Activated T-helper 1 cell treated with anti-CD3 and anti-CD28 coated beads, Interleukin-12 subunit alpha, Interleukin-12 subunit beta, Interleukin-2, Interleukin-4 antibody, amounts not matched to agents 30 ng/mL and 10 ng/mL and 1 ng/mL, durations not matched to agents 14 hours and 24 hours and 36 hours (primary cell): Measurements from ENCODE around the gene AKNA. TPM values are rescaled to one million over a fixed set of nuclear protein-coding genes. Genes with fewer than 3 reads are reported as not detected.

Experiments
- DNase-seq: peaks from one replicate; pipeline ENCODE4 v3.0.0; 2021; ENCODE audit warnings: low spot score
- H3K27ac Mint-ChIP-seq: one replicate; pipeline ENCODE4 v1.8.0; 2021; ENCODE audit warnings: mild to moderate bottlenecking, mixed read lengths
- H3K27me3 Mint-ChIP-seq: one replicate; pipeline ENCODE4 v1.8.0; 2022; ENCODE audit warnings: mild to moderate bottlenecking, moderate library complexity, mixed read lengths; ENCODE audit not compliant: insufficient read depth
- H3K36me3 Mint-ChIP-seq: one replicate; pipeline ENCODE4 v1.8.0; 2021; ENCODE audit warnings: low read depth, mixed read lengths
- H3K4me1 Mint-ChIP-seq: one replicate; pipeline ENCODE4 v1.8.0; 2021; ENCODE audit warnings: low read depth, mixed read lengths
- H3K4me3 Mint-ChIP-seq: one replicate; pipeline ENCODE4 v1.8.0; 2021; ENCODE audit warnings: mild to moderate bottlenecking, moderate library complexity, mixed read lengths
- H3K9me3 Mint-ChIP-seq: one replicate; pipeline ENCODE4 v1.8.0; 2021; ENCODE audit warnings: mixed read lengths
- intact Hi-C: fragments of 100-400 bp; cut with micrococcal nuclease; formaldehyde crosslinking; loops from one replicate; pipeline ENCODE4 v1.15.1; 2024
- total RNA-seq: library from RNA; stranded (reverse); gene quantifications from 2 replicates; pipeline ENCODE4 v1.2.3, GENCODE V29; 2022

AKNA gene
- total RNA-seq, 1 donor from 2014 or later: 178 TPM

GRCh38 chr9:114310471-114311450 is 77.0 kb downstream of the AKNA start:
- DNase-seq: no peak
- Mint-ChIP-seq H3K9me3 (no peaks in the 10 kb centered on the region), H3K27me3 (peaks cover 2% of the 10 kb centered on the region), H3K27ac (no peak overlapping the region), H3K4me3 (no peak overlapping the region), H3K36me3 (no peaks in the 10 kb centered on the region), H3K4me1 (no peaks in the 10 kb centered on the region)
- intact Hi-C loops: no loop called here

GRCh38 chr9:114309096-114309495 is 78.7 kb downstream of the AKNA start:
- no peak overlapping the region for H3K27ac Mint-ChIP-seq
- intact Hi-C loops: no loop called here
- H3K36me3 Mint-ChIP-seq: no peaks in the 10 kb centered on the region
- peaks cover 2% of the 10 kb centered on the region for H3K27me3 Mint-ChIP-seq
- H3K9me3 Mint-ChIP-seq: no peaks in the 10 kb centered on the region
- H3K4me1 Mint-ChIP-seq: no peaks in the 10 kb centered on the region
- H3K4me3 Mint-ChIP-seq: no peak overlapping the region
- DNase-seq: no peak

GRCh38 chr9:114308361-114308950 is 79.3 kb downstream of the AKNA start:
- no peaks in the 10 kb centered on the region for H3K36me3 Mint-ChIP-seq
- H3K9me3 Mint-ChIP-seq: no peaks in the 10 kb centered on the region
- intact Hi-C loops: no loop called here

GRCh38 chr9:114307899-114308267 is 79.9 kb downstream of the AKNA start:
- no peaks in the 10 kb centered on the region for H3K4me1 Mint-ChIP-seq
- no peaks in the 10 kb centered on the region for H3K9me3 Mint-ChIP-seq
- H3K27me3 Mint-ChIP-seq: peaks cover 2% of the 10 kb centered on the region
- intact Hi-C loops: no loop called here
- H3K27ac Mint-ChIP-seq: no peak overlapping the region
- H3K4me3 Mint-ChIP-seq: no peak overlapping the region
- no peaks in the 10 kb centered on the region for H3K36me3 Mint-ChIP-seq
- DNase-seq: no peak

More at GRCh38 chr9:114308361-114308950, 79.3 kb downstream of the AKNA start:
- H3K27ac Mint-ChIP-seq: no peak overlapping the region
- peaks cover 2% of the 10 kb centered on the region for H3K27me3 Mint-ChIP-seq
- H3K4me1 Mint-ChIP-seq: no peaks in the 10 kb centered on the region
- no peak overlapping the region for H3K4me3 Mint-ChIP-seq
- DNase-seq: no peak

- no peak for DNase-seq
- intact Hi-C loops: loop anchor here (1.0 kb wide), 2 partner anchors 196 to 222 kb away; no protein-coding TSS in a partner anchor
- no peak overlapping the region for H3K4me3 Mint-ChIP-seq
- H3K27me3 Mint-ChIP-seq: no peaks in the 10 kb centered on the region
- H3K4me1 Mint-ChIP-seq: no peaks in the 10 kb centered on the region
- no peaks in the 10 kb centered on the region for H3K9me3 Mint-ChIP-seq
- no peaks in the 10 kb centered on the region for H3K36me3 Mint-ChIP-seq
- H3K27ac Mint-ChIP-seq: no peak overlapping the region
Measured at GRCh38 chr9:114304416-114305188, 83.2 kb downstream of the AKNA start.

- intact Hi-C loops: no loop called here
- Mint-ChIP-seq H3K27ac (no peak overlapping the region), H3K4me3 (no peak overlapping the region), H3K4me1 (no peaks in the 10 kb centered on the region), H3K9me3 (no peaks in the 10 kb centered on the region), H3K27me3 (no peaks in the 10 kb centered on the region), H3K36me3 (no peaks in the 10 kb centered on the region)
- no peak for DNase-seq
Measured at GRCh38 chr9:114303977-114304376, 83.8 kb downstream of the AKNA start.

GRCh38 chr9:114303571-114303970 is 84.2 kb downstream of the AKNA start:
- no peak overlapping the region for H3K4me3 Mint-ChIP-seq
- no peaks in the 10 kb centered on the region for H3K4me1 Mint-ChIP-seq
- H3K36me3 Mint-ChIP-seq: no peaks in the 10 kb centered on the region
- intact Hi-C loops: no loop called here
- H3K9me3 Mint-ChIP-seq: no peaks in the 10 kb centered on the region
- no peak for DNase-seq
- no peaks in the 10 kb centered on the region for H3K27me3 Mint-ChIP-seq
- H3K27ac Mint-ChIP-seq: no peak overlapping the region

GRCh38 chr9:114302727-114303126 is 85.1 kb downstream of the AKNA start:
- Mint-ChIP-seq H3K36me3 (no peaks in the 10 kb centered on the region), H3K27ac (no peak overlapping the region), H3K4me3 (no peak overlapping the region), H3K27me3 (no peaks in the 10 kb centered on the region), H3K4me1 (no peaks in the 10 kb centered on the region), H3K9me3 (no peaks in the 10 kb centered on the region)
- DNase-seq: no peak
- intact Hi-C loops: no loop called here

- H3K27me3 Mint-ChIP-seq: no peaks in the 10 kb centered on the region
- H3K4me1 Mint-ChIP-seq: no peaks in the 10 kb centered on the region
- H3K9me3 Mint-ChIP-seq: no peaks in the 10 kb centered on the region
- H3K4me3 Mint-ChIP-seq: no peak overlapping the region
- intact Hi-C loops: no loop called here
- H3K36me3 Mint-ChIP-seq: no peaks in the 10 kb centered on the region
- no peak overlapping the region for H3K27ac Mint-ChIP-seq
- no peak for DNase-seq
Measured at GRCh38 chr9:114301798-114302565, 85.8 kb downstream of the AKNA start.

GRCh38 chr9:114300846-114301797 is 86.7 kb downstream of the AKNA start:
- Mint-ChIP-seq H3K27me3 (no peaks in the 10 kb centered on the region), H3K36me3 (no peaks in the 10 kb centered on the region), H3K27ac (no peak overlapping the region), H3K9me3 (peaks cover 8% of the 10 kb centered on the region), H3K4me3 (no peak overlapping the region), H3K4me1 (no peaks in the 10 kb centered on the region)
- no peak for DNase-seq
- intact Hi-C loops: no loop called here

- Mint-ChIP-seq H3K4me3 (no peak overlapping the region), H3K27me3 (no peaks in the 10 kb centered on the region), H3K9me3 (peaks cover 14% of the 10 kb centered on the region), H3K4me1 (no peaks in the 10 kb centered on the region), H3K36me3 (no peaks in the 10 kb centered on the region), H3K27ac (no peak overlapping the region)
- intact Hi-C loops: no loop called here
- no peak for DNase-seq
Measured at GRCh38 chr9:114300153-114300845, 87.5 kb downstream of the AKNA start.
